ENCODE results near the gene POLD2. TPM values are rescaled to one million over a fixed set of nuclear protein-coding genes. Genes with fewer than 3 reads are reported as not detected.

POLD2 gene
- total RNA-seq: 69.1 and 105 TPM in 2 replicates

DNA sequence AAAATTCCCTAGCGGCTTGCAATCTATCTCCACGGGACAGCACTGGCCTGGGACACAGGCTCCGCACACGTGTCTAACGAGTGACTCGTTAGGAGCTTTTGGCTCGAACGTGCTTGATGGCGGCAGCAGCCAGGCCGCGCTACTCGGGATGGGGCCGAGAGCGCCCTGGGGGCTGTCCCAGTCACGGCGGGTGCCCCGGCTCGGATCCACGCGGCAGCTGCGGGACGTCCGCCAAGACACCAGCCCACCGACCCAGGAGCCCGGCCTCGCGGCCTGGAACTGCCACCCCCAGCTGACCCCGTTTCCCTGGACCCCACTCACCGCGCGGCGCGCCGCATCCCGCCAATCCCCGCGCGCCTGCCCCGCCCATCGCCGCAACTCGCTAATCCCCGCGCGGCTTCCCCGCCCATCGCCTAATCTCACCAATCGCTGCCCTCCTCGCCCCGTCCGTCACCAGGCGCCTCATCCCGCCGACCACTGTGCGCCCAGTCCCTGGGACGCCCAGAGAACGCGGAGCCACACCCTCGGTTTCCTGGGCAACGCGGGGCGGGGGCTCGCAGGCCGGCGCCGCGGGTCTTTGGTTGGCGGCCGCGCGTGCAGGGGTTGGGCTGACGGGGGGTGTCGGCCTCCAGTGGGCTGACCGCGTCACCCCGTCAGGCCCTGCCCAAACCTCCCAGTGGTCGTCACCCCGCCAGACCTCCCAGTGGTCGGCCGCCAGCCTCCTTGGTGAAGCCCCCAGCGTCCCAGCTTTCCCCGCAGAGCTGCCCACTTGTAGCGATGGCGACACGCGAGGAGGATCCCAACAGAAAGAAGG, at the start of gene POLD2:
TSS of gene POLD2 (minus strand) at position 359 of the 814 bp plus-strand sequence. CDS start 1,495 bp downstream, outside the sequence.

DNA sequence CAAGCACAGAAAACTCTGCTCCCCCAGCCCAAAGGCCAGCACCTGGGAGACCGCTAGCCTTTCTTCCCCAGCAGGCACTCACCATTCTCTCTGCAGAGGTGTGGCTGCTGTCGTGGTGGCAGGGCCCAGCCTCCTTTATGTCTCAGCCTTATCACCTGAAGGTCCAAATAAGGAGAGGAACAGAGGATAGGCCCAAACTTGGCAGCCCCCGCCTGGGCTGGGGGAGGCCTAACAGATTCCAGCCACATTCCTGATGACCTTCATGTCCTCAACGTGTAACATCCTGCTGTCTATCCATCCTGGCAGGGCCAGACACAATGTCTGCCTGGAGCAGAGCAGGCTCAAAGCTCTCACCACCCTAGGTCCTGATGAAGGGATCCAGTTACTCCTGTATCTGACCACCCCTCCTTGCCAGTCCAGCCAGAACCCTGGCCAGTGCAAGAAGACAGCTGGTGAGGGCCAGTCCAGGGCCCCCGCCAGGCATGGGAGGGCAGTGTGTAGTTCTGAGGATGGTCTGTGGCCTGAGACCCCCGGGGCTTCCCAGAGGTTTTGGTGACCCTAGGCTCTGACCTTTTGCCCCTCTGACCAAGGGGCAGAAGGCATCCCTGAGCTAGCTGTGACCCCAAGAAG, 18.0 kb upstream of the POLD2 start, which contains the start of gene MYL7:
TSS of gene MYL7 (minus strand) at position 112 of the 630 bp plus-strand sequence. CDS start at position 85, 27 bp downstream.

DNA sequence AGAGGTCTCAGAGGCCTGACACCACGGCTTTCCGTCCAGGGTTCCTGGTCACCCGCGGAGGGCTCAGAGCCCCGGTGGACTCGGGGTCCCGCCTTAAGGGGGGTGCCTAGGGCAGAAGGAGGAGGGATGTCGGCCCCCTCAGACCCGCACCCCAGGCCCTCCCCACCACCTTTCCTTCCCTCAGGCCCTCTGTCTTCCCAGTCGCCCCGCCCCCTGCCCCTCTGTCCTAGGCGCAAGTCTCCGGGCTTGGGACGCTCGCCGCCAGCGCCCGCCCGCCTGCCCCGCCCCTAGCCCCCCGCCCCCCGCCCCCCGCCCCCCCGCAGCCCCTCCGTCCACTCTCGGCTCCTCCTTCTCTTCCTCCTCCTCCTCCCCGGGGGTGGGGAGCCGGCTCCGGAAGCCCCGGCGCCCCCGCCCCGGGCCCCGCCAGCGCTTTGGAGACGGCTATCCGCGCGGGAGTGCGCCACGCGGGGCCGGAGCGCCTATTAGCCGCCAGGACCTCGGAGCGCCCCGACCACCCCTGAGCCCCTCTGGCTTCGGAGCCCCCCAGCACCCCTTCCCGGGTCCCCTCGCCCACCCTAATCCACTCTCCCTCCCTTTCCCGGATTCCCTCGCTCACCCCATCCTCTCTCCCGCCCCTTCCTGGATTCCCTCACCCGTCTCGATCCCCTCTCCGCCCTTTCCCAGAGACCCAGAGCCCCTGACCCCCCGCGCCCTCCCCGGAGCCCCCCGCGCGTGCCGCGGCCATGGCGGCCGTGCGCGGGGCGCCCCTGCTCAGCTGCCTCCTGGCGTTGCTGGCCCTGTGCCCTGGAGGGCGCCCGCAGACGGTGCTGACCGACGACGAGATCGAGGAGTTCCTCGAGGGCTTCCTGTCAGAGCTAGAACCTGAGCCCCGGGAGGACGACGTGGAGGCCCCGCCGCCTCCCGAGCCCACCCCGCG, 19.2 kb downstream of the POLD2 start, which contains the start of gene AEBP1:
TSS of gene AEBP1 (plus strand) at position 423 of the 937 bp plus-strand sequence. CDS start at position 744, 321 bp downstream.

DNA sequence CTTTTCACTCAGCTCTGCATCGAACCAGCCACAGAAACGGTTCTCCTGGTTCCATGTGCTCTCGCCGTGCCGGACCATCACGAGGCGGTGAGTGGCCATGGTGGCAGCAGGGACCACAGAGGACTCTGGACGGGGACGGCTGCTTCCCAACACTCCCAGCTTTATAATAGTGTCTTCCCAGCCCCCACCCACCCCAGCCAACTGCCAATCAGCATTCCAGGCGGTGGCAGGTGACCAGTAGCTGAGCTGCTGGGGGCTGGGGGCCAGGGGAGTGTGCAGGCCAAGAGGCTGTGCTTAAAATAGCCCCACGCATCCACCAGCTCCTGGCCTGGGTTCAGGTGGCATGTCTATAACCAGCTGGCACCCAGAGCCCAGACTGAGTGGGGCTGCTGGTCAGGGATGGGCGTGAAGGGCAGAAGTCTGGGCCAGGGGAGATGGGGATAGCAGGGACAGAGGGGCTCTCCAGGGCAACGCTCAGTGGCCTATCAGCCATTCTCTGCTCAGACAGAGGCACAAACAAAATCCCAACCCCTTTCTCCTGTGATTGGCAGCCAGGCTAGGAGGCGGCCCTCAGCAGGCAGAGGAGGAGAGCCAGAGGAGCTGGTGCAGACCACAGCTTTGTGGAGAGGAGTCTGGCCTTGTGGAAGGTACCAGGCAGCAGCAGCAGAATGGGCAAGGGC, 57.8 kb downstream of the POLD2 start, which contains the start of gene PGAM2:
TSS of gene PGAM2 (minus strand) at position 137 of the 680 bp plus-strand sequence. CDS start at position 99, 38 bp downstream.

Other genes with a start within 250 kb of the POLD2 start
- 20.0 and 24.1 TPM in 2 replicates for gene URGCP, start 217.0 kb downstream of the POLD2 start, total RNA-seq
- gene UBE2D4, start 197.1 kb downstream of the POLD2 start, total RNA-seq: 7.6 and 9.1 TPM in 2 replicates
- not detected in 2 replicates for gene SPDYE1, start 125.7 kb downstream of the POLD2 start, total RNA-seq
- gene DBNL, start 78.8 kb downstream of the POLD2 start, total RNA-seq: 141 and 154 TPM in 2 replicates
- 1.3 TPM in 1 of 2 replicates, not detected in the other for gene PGAM2, start 58.0 kb downstream of the POLD2 start, total RNA-seq
- gene POLM, start 41.0 kb downstream of the POLD2 start, total RNA-seq: 15.9 and 18.8 TPM in 2 replicates
- 28.5 and 75.8 TPM in 2 replicates for gene AEBP1, start 19.2 kb downstream of the POLD2 start, total RNA-seq
- gene MYL7, start 17.8 kb upstream of the POLD2 start, total RNA-seq: not detected in 2 replicates
- 0.81 TPM in 1 of 2 replicates, not detected in the other for gene GCK, start 65.9 kb upstream of the POLD2 start, total RNA-seq
- 100 and 109 TPM in 2 replicates for gene YKT6, start 77.4 kb upstream of the POLD2 start, total RNA-seq
- 0.36 and 0.97 TPM in 2 replicates for gene CAMK2B, start 202.0 kb upstream of the POLD2 start, total RNA-seq